Loucy (cell line): ENCODE results near the gene ZBTB20.

Source experiments
- H2AFZ ChIP-seq: fragments of 200-600 bp; sonication (generic); 2 replicates; pipeline ENCODE4 v1.6.0; 2016; ENCODE audit warnings: antibody characterized with exemption, mild to moderate bottlenecking, low read length, moderate library complexity
- H3F3A ChIP-seq: fragments of 200-600 bp; 2 replicates; pipeline ENCODE4 v1.6.0; 2016; ENCODE audit warnings: antibody characterized with exemption, low read depth, mild to moderate bottlenecking
- H3K27me3 ChIP-seq: fragments of 200-600 bp; sonication (generic); 2 replicates; pipeline ENCODE4 v1.6.1; 2014; ENCODE audit warnings: low read length, mild to moderate bottlenecking; ENCODE audit not compliant: insufficient read depth, poor library complexity, severe bottlenecking
- H3K36me3 ChIP-seq: fragments of 200-600 bp; sonication (generic); 2 replicates; pipeline ENCODE4 v1.6.1; 2016; ENCODE audit warnings: low read length; ENCODE audit not compliant: insufficient read depth
- H3K4me1 ChIP-seq: fragments of 200-600 bp; sonication (generic); 2 replicates; pipeline ENCODE4 v1.5.1; 2014; ENCODE audit warnings: low read length, mild to moderate bottlenecking; ENCODE audit not compliant: insufficient read depth, poor library complexity, severe bottlenecking
- H3K4me2 ChIP-seq: fragments of 200-600 bp; sonication (generic); 2 replicates; pipeline ENCODE4 v1.6.0; 2014; ENCODE audit warnings: antibody characterized with exemption, low read length, low read depth, mild to moderate bottlenecking; ENCODE audit not compliant: poor library complexity, severe bottlenecking
- H3K4me3 ChIP-seq: fragments of 200-600 bp; sonication (generic); 2 replicates; pipeline ENCODE4 v1.5.1; 2014; ENCODE audit warnings: low read length, mild to moderate bottlenecking, mixed read lengths; ENCODE audit not compliant: poor library complexity, severe bottlenecking
- H3K79me2 ChIP-seq: fragments of 200-600 bp; sonication (generic); 2 replicates; pipeline ENCODE4 v1.6.1; 2014; ENCODE audit warnings: low read length; ENCODE audit not compliant: insufficient read depth
- H3K9ac ChIP-seq: fragments of 200-600 bp; sonication (generic); 2 replicates; pipeline ENCODE4 v1.6.0; 2014; ENCODE audit warnings: mild to moderate bottlenecking, low read depth, low read length, moderate library complexity; ENCODE audit not compliant: poor library complexity, severe bottlenecking
- H3K9me2 ChIP-seq: fragments of 200-600 bp; sonication (generic); replicated peaks from 2 replicates; pipeline ENCODE4 v1.6.1; 2016; ENCODE audit warnings: low read depth, low read length, mixed read lengths
- H3K9me3 ChIP-seq: fragments of 200-600 bp; sonication (generic); 2 replicates; pipeline ENCODE4 v1.6.1; 2014; ENCODE audit warnings: mild to moderate bottlenecking, antibody characterized with exemption, low read length, low read depth; ENCODE audit not compliant: insufficient read depth
- H4K20me1 ChIP-seq: fragments of 200-600 bp; sonication (generic); 2 replicates; pipeline ENCODE4 v1.6.0; 2014; ENCODE audit warnings: antibody characterized with exemption, low read length, mild to moderate bottlenecking; ENCODE audit not compliant: insufficient read depth, poor library complexity, severe bottlenecking
- EZH2phosphoT487 ChIP-seq: fragments of 200-600 bp; IDR thresholded peaks from 2 replicates; pipeline ENCODE4 v1.6.1; 2018; ENCODE audit warnings: antibody characterized with exemption, mild to moderate bottlenecking, moderate library complexity, borderline replicate concordance
- TF ChIP-seq, protein P1 (sequence below): fragments of 200-600 bp; sonication (generic); conservative IDR thresholded peaks from 2 replicates; pipeline ENCODE4 v1.5.1; 2014; ENCODE audit warnings: mild to moderate bottlenecking, antibody characterized with exemption, low read length

Gene ZBTB20

GRCh38 chr3:114451051-114451451 lies 696.0 kb downstream of the ZBTB20 start:
- Histone ChIP-seq H3K9ac (no peak overlapping the region), H3K4me3 (no peak overlapping the region), H3F3A (no peaks in the 10 kb centered on the region), H3K9me2 (no peaks in the 10 kb centered on the region), H3K27me3 (no peaks in the 10 kb centered on the region), H3K79me2 (no peaks in the 10 kb centered on the region), H2AFZ (no peak overlapping the region), H3K36me3 (no peaks in the 10 kb centered on the region), H4K20me1 (no peaks in the 10 kb centered on the region), H3K9me3 (no peaks in the 10 kb centered on the region), H3K4me2 (no peak overlapping the region), H3K4me1 (peaks cover 14% of the 10 kb centered on the region)
- no peak for TF ChIP-seq EZH2phosphoT487
- TF ChIP-seq, protein P1, sequence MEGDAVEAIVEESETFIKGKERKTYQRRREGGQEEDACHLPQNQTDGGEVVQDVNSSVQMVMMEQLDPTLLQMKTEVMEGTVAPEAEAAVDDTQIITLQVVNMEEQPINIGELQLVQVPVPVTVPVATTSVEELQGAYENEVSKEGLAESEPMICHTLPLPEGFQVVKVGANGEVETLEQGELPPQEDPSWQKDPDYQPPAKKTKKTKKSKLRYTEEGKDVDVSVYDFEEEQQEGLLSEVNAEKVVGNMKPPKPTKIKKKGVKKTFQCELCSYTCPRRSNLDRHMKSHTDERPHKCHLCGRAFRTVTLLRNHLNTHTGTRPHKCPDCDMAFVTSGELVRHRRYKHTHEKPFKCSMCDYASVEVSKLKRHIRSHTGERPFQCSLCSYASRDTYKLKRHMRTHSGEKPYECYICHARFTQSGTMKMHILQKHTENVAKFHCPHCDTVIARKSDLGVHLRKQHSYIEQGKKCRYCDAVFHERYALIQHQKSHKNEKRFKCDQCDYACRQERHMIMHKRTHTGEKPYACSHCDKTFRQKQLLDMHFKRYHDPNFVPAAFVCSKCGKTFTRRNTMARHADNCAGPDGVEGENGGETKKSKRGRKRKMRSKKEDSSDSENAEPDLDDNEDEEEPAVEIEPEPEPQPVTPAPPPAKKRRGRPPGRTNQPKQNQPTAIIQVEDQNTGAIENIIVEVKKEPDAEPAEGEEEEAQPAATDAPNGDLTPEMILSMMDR, result no peak

- Histone ChIP-seq H3K9me3 (no peaks in the 10 kb centered on the region), H4K20me1 (no peaks in the 10 kb centered on the region), H2AFZ (no peak overlapping the region), H3K9ac (no peak overlapping the region), H3K4me1 (peaks cover 14% of the 10 kb centered on the region), H3K36me3 (no peaks in the 10 kb centered on the region), H3K4me3 (no peak overlapping the region), H3F3A (no peaks in the 10 kb centered on the region), H3K27me3 (no peaks in the 10 kb centered on the region), H3K4me2 (no peak overlapping the region), H3K79me2 (no peaks in the 10 kb centered on the region), H3K9me2 (no peaks in the 10 kb centered on the region)
- no peak for TF ChIP-seq EZH2phosphoT487
- TF ChIP-seq, protein P1, result no peak
Observed at GRCh38 chr3:114450008-114450596, 697.0 kb downstream of the ZBTB20 start.

GRCh38 chr3:114449271-114450007 lies 697.6 kb downstream of the ZBTB20 start:
- Histone ChIP-seq H3K4me1 (peaks cover 8% of the 10 kb centered on the region), H3K4me2 (no peak overlapping the region), H3F3A (no peaks in the 10 kb centered on the region), H4K20me1 (no peaks in the 10 kb centered on the region), H3K27me3 (no peaks in the 10 kb centered on the region), H3K9me2 (no peaks in the 10 kb centered on the region), H3K4me3 (no peak overlapping the region), H3K36me3 (no peaks in the 10 kb centered on the region), H2AFZ (no peak overlapping the region), H3K9me3 (no peaks in the 10 kb centered on the region), H3K79me2 (no peaks in the 10 kb centered on the region), H3K9ac (no peak overlapping the region)
- no peak for TF ChIP-seq EZH2phosphoT487
- TF ChIP-seq, protein P1, result no peak
